LNCaP clone FGC (cell line): Measurements from ENCODE around the gene CCDC70.

Experiments
- DNase-seq: peaks from one replicate; pipeline ENCODE4 v3.0.0-alpha.2; 2011; ENCODE audit warnings: low read depth
- H3K4me3 ChIP-seq: 2 replicates; pipeline ENCODE4 v1.5.1; 2011; ENCODE audit warnings: mild to moderate bottlenecking, low read depth, low read length, control low read depth
- CTCF ChIP-seq: IDR thresholded peaks from 2 replicates; pipeline ENCODE4 v1.5.1; 2012; ENCODE audit warnings: mild to moderate bottlenecking; ENCODE audit not compliant: control insufficient read depth, insufficient read depth; ENCODE audit errors: extremely low read depth

CCDC70 gene

GRCh38 chr13:51874651-51875050 lies 12.9 kb downstream of the CCDC70 start:
- DNase-seq, result no peak
- TF ChIP-seq CTCF, result no peak
- H3K4me3 ChIP-seq, result no peak overlapping the region

- no peak overlapping the region for H3K4me3 ChIP-seq
- TF ChIP-seq CTCF, result no peak
- DNase-seq, result no peak
Measured at GRCh38 chr13:51879133-51879532, 17.4 kb downstream of the CCDC70 start.

- no peak overlapping the region for H3K4me3 ChIP-seq
- TF ChIP-seq CTCF, result no peak
- no peak for DNase-seq
Measured at GRCh38 chr13:51881296-51881695, 19.5 kb downstream of the CCDC70 start.

GRCh38 chr13:51882570-51883225 lies 20.9 kb downstream of the CCDC70 start:
- no peak overlapping the region for H3K4me3 ChIP-seq
- no peak for TF ChIP-seq CTCF
- DNase-seq, result no peak

GRCh38 chr13:51883226-51883600 lies 21.4 kb downstream of the CCDC70 start:
- no peak for DNase-seq
- no peak for TF ChIP-seq CTCF

GRCh38 chr13:51885651-51886050 lies 23.9 kb downstream of the CCDC70 start:
- no peak for TF ChIP-seq CTCF
- DNase-seq, result no peak
- no peak overlapping the region for H3K4me3 ChIP-seq

More at GRCh38 chr13:51883226-51883600, 21.4 kb downstream of the CCDC70 start:
- H3K4me3 ChIP-seq, result no peak overlapping the region

GRCh38 chr13:51887468-51887867 lies 25.7 kb downstream of the CCDC70 start:
- DNase-seq, result no peak
- no peak for TF ChIP-seq CTCF
- H3K4me3 ChIP-seq, result no peak overlapping the region
